GM04503 (cell line): ENCODE measurements around the gene HLA-DOA.

Experiments used
- DNase-seq: peaks from one replicate; pipeline ENCODE4 v3.0.0-alpha.2; 2012; ENCODE audit warnings: low read depth

The HLA-DOA gene

GRCh38 chr6:33017018-33017417 is 7.6 kb upstream of the HLA-DOA start:
- no peak for DNase-seq

GRCh38 chr6:33015798-33016197 is 6.4 kb upstream of the HLA-DOA start:
- DNase-seq: no peak

- DNase-seq: peak; percentile 34
Measured at GRCh38 chr6:33014841-33015634, 5.6 kb upstream of the HLA-DOA start.

DNA sequence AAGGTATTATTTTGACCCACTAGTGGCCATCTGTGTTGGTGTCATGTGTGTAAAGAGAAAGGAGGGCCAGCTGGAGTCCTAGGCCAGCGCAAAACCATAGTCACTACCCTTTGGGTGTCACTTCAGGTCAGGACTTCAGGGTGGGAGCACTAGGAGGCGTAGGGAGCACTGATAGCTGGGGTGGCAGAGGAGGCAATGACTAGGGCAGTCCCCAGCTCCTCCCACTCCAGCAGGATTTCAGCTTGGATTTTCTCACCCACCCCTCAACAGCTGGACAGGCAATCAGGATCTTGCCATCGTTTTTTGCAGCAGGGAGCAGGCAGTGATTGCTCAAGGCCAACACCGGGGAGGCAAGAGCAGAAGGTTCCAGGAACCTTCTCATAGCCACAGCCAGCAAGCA is 4.2 kb upstream of the HLA-DOA start:
- no peak for DNase-seq

- no peak for DNase-seq
Measured at GRCh38 chr6:33010356-33010755, 965 bp upstream of the HLA-DOA start.

DNA sequence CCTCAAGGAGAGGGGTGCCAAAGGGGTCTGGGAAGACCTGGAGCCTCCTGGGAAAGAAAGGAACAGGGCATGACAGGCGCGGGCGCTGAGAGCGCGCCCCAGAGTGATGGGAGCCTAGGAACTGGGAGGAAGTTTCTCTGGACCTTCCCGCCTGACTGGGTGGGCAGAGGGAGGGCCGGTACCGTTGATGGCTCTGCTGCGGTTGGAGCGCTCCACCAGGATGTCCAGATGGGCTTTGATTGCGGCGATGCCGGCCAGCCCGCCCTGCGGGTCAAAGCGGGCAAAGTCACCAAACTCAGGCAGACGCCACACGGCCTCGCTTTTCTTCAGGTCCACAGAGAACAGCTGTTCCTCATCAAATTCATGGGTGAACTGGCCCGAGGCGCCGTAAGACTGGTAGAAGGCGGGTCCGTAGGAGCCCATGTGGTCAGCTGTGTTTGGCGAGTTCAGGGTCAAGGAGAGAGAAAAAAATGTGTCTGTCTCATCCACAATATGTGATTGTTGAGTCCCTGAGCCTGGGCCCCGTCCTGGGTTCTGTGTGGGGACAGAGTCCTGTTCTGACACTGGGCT is 1.5 kb downstream of the HLA-DOA start:
- DNase-seq: no peak

DNA sequence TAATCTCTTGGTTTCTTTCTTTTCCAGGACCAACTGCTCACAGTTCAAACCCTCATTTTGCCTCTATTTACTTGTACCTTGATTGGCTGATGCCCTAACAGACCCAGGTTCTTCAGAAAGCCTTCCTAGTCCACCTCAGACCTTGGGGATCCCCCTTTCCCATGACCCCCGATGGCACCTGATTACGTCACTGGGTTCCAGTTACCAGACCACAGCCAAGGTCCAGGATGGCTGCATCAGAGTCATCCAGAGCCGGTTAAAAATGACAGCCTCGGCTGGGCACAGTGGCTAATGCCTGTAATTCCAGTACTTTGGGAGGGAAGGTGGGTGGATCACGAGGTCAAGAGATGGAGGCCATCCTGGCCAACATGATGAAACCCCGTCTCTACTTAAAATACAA is 4.5 kb downstream of the HLA-DOA start:
- no peak for DNase-seq

- no peak for DNase-seq
Measured at GRCh38 chr6:33001685-33002084, 7.7 kb downstream of the HLA-DOA start.

DNA sequence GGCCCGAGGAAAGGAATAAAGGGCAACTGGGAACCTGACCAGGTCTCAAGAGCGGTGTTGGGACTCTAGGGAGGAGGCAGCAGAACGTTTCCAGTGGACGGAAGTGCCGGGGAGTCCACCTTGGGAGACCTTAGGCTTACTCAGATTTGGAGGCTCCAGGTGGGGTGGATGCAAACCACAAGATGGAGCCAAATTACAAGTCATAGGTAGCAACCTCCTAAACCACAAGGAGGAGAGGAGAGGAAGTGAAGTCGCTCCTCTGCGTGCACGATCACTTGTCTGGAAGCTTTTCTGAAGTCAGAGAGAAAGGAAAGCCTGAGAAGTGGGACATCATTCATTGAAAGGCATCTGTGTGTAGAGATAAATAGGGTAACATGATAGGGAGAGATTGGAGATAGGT is 9.3 kb downstream of the HLA-DOA start:
- DNase-seq: no peak

DNA sequence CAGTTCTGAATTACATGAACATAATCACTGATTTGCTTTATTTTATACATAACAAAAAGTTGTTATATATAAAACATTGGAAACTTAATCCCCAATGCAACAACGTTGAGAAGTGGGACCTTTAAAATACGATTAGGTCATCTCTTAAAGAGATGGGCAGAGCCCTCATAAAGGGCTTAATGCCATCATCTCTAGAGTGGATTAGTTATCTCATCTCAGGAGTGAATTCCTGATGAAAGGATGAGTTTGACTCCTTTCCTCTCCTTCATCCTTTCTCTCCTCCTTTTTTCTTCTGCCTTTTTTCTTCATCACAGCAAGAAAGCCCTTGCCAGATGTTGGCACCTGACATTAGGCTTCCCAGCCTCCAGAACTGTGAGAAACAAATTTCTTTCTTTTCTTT is 13.9 kb downstream of the HLA-DOA start:
- DNase-seq: no peak

DNA sequence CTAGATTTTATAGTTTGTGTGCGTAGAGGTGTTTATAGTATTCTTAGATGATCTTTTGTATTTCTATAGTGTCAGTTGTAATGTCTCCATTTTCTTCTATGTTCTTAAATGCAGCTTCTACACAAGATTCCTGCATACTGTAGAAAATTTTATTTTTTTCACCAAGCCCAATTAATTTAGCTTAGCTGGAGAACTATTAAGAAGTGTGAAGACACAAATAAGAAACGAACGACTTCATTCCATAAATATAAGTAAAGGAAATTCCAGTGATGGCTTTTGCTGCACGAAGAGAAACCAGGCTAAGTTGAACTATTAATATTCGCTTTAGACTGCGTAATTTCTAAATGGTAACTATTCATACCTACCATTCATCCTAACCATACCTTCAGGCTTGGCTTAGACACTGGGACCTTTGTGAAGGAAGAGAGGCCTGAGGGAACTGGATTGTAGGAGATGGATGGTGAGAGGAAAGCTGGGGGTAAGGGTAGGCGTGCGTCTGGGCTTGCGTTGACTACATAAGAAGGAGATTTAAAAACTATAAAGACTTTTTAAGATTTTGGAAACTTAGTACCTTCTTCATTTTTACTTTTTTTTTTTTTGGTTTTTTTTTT is 15.9 kb downstream of the HLA-DOA start:
- DNase-seq: no peak

GRCh38 chr6:32991972-32992371 is 17.4 kb downstream of the HLA-DOA start:
- no peak for DNase-seq

- no peak for DNase-seq
Measured at GRCh38 chr6:32989368-32989767, 20.0 kb downstream of the HLA-DOA start.

- DNase-seq: no peak
Measured at GRCh38 chr6:32984622-32985389, 24.6 kb downstream of the HLA-DOA start.

- DNase-seq: no peak
Measured at GRCh38 chr6:32983964-32984621, 25.3 kb downstream of the HLA-DOA start.

GRCh38 chr6:32983493-32983848 is 25.9 kb downstream of the HLA-DOA start:
- DNase-seq: no peak

- DNase-seq: no peak
Measured at GRCh38 chr6:32982702-32983492, 26.5 kb downstream of the HLA-DOA start.

DNA sequence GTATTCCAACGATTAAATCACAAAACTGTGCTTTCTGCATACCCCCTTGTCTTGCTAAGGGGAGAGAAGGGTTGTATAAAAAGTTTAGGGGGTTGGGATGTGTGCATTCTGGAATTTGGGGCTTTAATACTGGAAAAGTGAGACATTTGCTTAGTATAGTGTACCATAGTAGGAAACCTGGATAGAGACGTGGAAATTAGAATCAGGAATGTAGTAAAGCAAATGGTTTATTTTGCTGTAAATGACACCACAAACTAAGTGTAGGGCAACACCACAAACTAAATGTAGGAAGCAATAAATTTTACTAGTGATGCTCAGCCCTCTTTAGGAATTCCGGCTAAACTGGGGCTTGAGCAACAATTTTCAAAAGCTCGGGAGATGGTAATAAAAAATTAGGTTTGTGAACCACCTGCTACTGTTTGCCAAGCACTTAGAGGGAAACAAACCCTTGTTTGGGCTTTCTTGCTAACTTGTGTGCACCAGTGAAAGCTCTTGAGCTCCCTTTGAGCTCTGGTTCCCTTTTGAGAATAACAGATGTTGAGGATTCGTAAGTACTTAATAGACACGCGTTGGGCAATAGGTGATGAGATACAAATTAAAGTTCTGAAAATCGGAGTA is 27.2 kb downstream of the HLA-DOA start:
- DNase-seq: no peak

- DNase-seq: no peak
Measured at GRCh38 chr6:32980488-32981038, 28.8 kb downstream of the HLA-DOA start.

DNA sequence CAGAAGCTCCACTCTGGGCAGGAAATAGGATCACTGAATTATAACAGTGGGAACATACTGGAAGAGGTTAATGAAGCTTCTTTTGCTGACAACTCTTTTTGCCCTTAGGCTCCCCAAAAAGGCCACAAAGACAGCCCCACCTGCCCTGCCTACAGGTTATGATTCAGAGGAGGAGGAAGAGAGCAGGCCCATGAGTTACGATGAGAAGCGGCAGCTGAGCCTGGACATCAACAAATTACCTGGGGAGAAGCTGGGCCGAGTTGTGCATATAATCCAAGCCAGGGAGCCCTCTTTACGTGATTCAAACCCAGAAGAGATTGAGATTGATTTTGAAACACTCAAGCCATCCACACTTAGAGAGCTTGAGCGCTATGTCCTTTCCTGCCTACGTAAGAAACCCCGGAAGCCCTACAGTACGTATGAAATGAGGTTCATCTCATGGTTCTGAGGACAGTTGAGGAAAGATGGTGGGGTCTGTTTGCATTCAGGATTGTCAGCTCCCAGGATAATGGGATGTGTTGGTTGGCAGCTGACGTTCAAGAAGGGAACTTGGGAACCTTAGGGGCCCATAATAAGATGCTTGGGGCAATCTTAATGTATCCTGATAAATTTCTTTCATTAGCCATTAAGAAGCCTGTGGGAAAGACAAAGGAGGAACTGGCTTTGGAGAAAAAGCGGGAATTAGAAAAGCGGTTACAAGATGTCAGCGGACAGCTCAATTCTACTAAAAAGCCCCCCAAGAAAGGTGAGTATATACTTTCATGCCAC is 29.5 kb downstream of the HLA-DOA start:
- DNase-seq: no peak
